ENCODE data around the gene SERGEF. TPM values are rescaled to one million over a fixed set of nuclear protein-coding genes. Genes with fewer than 3 reads are reported as not detected.

The SERGEF gene
- total and polyA plus RNA-seq, 4 donors: 44.7 to 51.0 (median 46.2) TPM

DNA sequence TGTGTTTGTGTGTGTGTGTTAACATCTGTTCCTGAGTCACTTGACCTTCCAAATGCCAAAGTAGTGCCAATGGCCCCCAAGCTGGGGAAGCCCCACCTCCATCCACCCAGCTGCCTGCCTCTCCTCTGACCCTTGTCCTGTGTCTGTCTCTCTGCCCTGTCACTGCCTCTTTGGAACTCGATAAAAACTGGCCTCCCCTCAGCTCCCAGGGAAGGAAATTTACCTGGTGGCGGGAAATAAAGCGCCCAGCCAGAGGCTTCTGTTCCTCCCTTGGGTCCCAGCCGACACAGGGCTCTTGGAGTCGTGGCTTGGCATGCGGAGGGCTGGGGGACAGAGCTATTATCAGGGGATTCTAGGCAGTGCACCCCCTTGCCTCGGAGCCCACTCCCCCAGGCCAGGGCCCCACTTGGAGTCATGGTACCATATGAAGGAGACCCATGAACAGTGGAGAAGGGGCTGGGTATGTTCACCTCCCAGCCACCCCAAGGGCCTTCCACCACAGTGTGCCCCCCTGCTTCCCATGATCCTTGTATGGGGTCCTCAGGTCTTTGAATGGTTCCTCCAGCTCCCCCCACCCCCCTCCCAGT lies 272.1 kb downstream of the SERGEF start:
- no peak overlapping the region for H3K27ac ChIP-seq (ENCODE audit: low read depth, low read length)
- DNase-seq (ENCODE audit: low read depth in 4 of 6, low spot score in 6 of 6): no peak
- no peaks in the 10 kb centered on the region for H3K9me3 ChIP-seq (ENCODE audit: control insufficient read depth, insufficient read depth, low read length)
- H3K27me3 ChIP-seq (ENCODE audit: control insufficient read depth, insufficient read depth, low read length): peaks cover 15% of the 10 kb centered on the region
- peaks cover 44% of the 10 kb centered on the region for H3K4me1 ChIP-seq (ENCODE audit: control insufficient read depth, insufficient read depth, low read length)
- peaks cover 40% of the 10 kb centered on the region for H3K36me3 ChIP-seq (ENCODE audit: control insufficient read depth, insufficient read depth, low read length)
- no peak overlapping the region for H3K4me3 ChIP-seq (ENCODE audit: low read depth, low read length)
- WGBS (ENCODE audit: insufficient coverage): 72% methylated on average over 6 of the region's 7 CpGs

GRCh38 chr11:17739945-17740338 lies 272.9 kb downstream of the SERGEF start:
- no peak for DNase-seq (ENCODE audit: low read depth in 4 of 6, low spot score in 6 of 6)
- peaks cover 33% of the 10 kb centered on the region for H3K36me3 ChIP-seq (ENCODE audit: control insufficient read depth, insufficient read depth, low read length)
- no peaks in the 10 kb centered on the region for H3K9me3 ChIP-seq (ENCODE audit: control insufficient read depth, insufficient read depth, low read length)
- no peak overlapping the region for H3K4me3 ChIP-seq (ENCODE audit: low read depth, low read length)
- WGBS (ENCODE audit: insufficient coverage): 63% methylated on average over 6 of the region's 6 CpGs
- no peak overlapping the region for H3K27ac ChIP-seq (ENCODE audit: low read depth, low read length)
- peaks cover 15% of the 10 kb centered on the region for H3K27me3 ChIP-seq (ENCODE audit: control insufficient read depth, insufficient read depth, low read length)
- H3K4me1 ChIP-seq (ENCODE audit: control insufficient read depth, insufficient read depth, low read length): peaks cover 49% of the 10 kb centered on the region

DNA sequence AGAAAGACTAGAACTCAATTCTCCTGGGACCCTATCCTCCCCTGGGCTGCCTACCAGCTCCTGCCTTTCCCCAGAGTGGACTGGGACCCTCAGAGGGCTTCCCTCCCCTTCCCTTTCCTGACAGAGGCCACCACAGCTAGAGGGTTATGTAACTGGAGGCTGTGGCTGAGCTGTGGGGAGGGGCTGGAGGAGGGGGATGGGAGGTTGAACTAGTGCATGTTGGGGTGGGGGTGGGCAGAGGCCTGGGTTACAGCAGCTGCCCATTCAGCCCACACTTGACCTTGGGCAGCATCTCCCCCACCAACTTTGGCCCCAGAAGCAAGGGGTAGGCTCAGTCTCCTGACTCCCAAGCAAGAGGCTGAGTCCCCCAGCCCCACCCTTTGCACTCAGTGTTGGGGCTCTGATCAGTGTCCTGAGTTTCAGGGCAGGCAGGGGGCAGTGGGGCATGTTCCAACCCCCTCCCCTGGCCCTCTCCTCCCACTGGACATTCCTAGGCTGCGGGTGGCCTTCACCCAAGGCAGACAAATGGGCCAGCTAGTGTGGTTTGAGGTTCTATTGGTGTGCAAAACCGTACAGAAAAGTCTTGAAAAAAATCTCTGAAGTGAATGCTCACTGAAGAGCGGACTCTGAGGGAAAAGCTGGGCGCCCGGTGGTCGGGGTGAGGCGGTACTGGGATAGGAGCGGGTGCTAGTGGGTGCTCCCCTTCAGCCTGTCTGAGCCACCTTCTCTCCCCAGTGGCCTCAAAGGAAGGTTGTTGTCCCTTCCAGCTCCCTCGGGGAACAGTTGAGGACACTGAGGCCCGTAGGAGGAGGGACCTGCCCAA lies 274.5 kb downstream of the SERGEF start:
- peaks cover 17% of the 10 kb centered on the region for H3K27me3 ChIP-seq (ENCODE audit: control insufficient read depth, insufficient read depth, low read length)
- H3K9me3 ChIP-seq (ENCODE audit: control insufficient read depth, insufficient read depth, low read length): no peaks in the 10 kb centered on the region

More for the DNA sequence above, 274.5 kb downstream of the SERGEF start:
- WGBS (ENCODE audit: insufficient coverage): 30% methylated on average over 8 of the region's 10 CpGs
- Histone ChIP-seq H3K4me3 (ENCODE audit: low read depth, low read length) (peak overlapping the region; percentile 46), H3K27ac (ENCODE audit: low read depth, low read length) (no peak overlapping the region), H3K4me1 (ENCODE audit: control insufficient read depth, insufficient read depth, low read length) (peaks cover 53% of the 10 kb centered on the region), H3K36me3 (ENCODE audit: control insufficient read depth, insufficient read depth, low read length) (peaks cover 25% of the 10 kb centered on the region)
- no peak for DNase-seq (ENCODE audit: low read depth in 4 of 6, low spot score in 6 of 6)

Other genes with a start within 250 kb of the SERGEF start
- gene TPH1, start 33.2 kb upstream of the SERGEF start, total RNA-seq: under 1 TPM; 0.50 to 0.77 TPM
- gene TPH1, start 33.2 kb upstream of the SERGEF start, polyA plus RNA-seq (ENCODE audit: insufficient read length in 2 of 2): under 1 TPM; 0.46 to 0.99 TPM
- 10 to 100 TPM; 16.6 to 18.9 TPM for gene SAAL1, start 93.0 kb upstream of the SERGEF start, total RNA-seq
- gene SAAL1, start 93.0 kb upstream of the SERGEF start, polyA plus RNA-seq (ENCODE audit: insufficient read length in 2 of 2): 10 to 100 TPM; 26.6 to 30.5 TPM
- gene MRGPRX3, start 119.5 kb upstream of the SERGEF start, total RNA-seq: under 1 TPM in 1 of 2 donors, not detected in 1; 0.50 TPM
- not detected for gene MRGPRX3, start 119.5 kb upstream of the SERGEF start, polyA plus RNA-seq (ENCODE audit: insufficient read length in 2 of 2)
- under 1 TPM in 1 of 2 donors, not detected in 1; 0.20 TPM for gene MRGPRX4, start 159.8 kb upstream of the SERGEF start, total RNA-seq
- not detected for gene MRGPRX4, start 159.8 kb upstream of the SERGEF start, polyA plus RNA-seq (ENCODE audit: insufficient read length in 2 of 2)
- gene SAA4, start 223.8 kb upstream of the SERGEF start, total RNA-seq: not detected
- under 1 TPM in 1 of 2 donors, not detected in 1; 0.59 TPM for gene SAA4, start 223.8 kb upstream of the SERGEF start, polyA plus RNA-seq (ENCODE audit: insufficient read length in 2 of 2)
- not detected for gene SAA2, start 235.6 kb upstream of the SERGEF start, total RNA-seq
- under 1 TPM in 1 of 2 donors, not detected in 1; 0.39 TPM for gene SAA2, start 235.6 kb upstream of the SERGEF start, polyA plus RNA-seq (ENCODE audit: insufficient read length in 2 of 2)

Data from spinal cord (tissue), 10 donors.